Endothelial cell of umbilical vein (primary cell): ENCODE results near the gene TNS1. TPM values are rescaled to one million over a fixed set of nuclear protein-coding genes. Genes with fewer than 3 reads are reported as not detected.

Source experiments
- BruUV-seq: library from RNA; stranded (reverse); fragments of 400-500 nt; replicated peaks from 2 replicates; lab custom pipeline; 2021; lab: Mats Ljungman, UMichigan
- CTCF ChIA-PET: fragments of 300-600, 350-600 bp; sonication (Branson Sonifier 250); formaldehyde crosslinking; loops from one replicate; lab custom pipeline; 2021; ENCODE audit warnings: antibody characterized with exemption, inconsistent platforms; lab: Charles Lee
- POLR2A ChIA-PET: fragments of 300-600, 350-600 bp; sonication (Branson Sonifier 250); formaldehyde crosslinking; loops from one replicate; lab custom pipeline; 2021; ENCODE audit warnings: antibody characterized with exemption, inconsistent platforms; lab: Charles Lee
- DNase-seq: peaks from one replicate; pipeline ENCODE4 v3.0.0-alpha.2; 2011; ENCODE audit warnings: low read depth, low spot score
- FAIRE-seq: peaks from 2 replicates; lab custom pipeline; 2011; peaks lifted over from hg19 to GRCh38; lab: Jason Lieb, UNC
- H2AFZ ChIP-seq: 2 replicates; pipeline ENCODE4 v1.6.0; 2012; ENCODE audit warnings: low read depth, low read length, control low read depth, inconsistent platforms
- H3K27ac ChIP-seq: 2 replicates; pipeline ENCODE4 v1.5.1; 2011; ENCODE audit warnings: low read depth, mild to moderate bottlenecking, control low read depth, low read length, moderate library complexity; ENCODE audit not compliant: insufficient read depth
- H3K27me3 ChIP-seq, 2 experiments: 2 replicates each; pipeline versions ENCODE4 v1.6.0 to v1.6.1; 2011; ENCODE audit warnings: low read length in 2 of 2, mixed read lengths in 1 of 2; ENCODE audit not compliant: control insufficient read depth in 2 of 2, insufficient read depth in 2 of 2
- H3K36me3 ChIP-seq, 2 experiments: 2 replicates in 1 of 2; 3 replicates in 1 of 2; pipeline ENCODE4 v1.5.1; 2011; ENCODE audit warnings: low read length in 2 of 2, mild to moderate bottlenecking in 1 of 2, moderate library complexity in 1 of 2; ENCODE audit not compliant: control insufficient read depth in 2 of 2, insufficient read depth in 2 of 2; ENCODE audit errors: extremely low read depth in 1 of 2
- H3K4me1 ChIP-seq: 3 replicates; pipeline ENCODE4 v1.5.1; 2011; ENCODE audit warnings: mild to moderate bottlenecking, low read length; ENCODE audit not compliant: control insufficient read depth, insufficient read depth; ENCODE audit errors: extremely low read depth
- H3K4me2 ChIP-seq: 2 replicates; pipeline ENCODE4 v1.6.1; 2011; ENCODE audit warnings: low read length, control low read depth, mixed read lengths; ENCODE audit not compliant: insufficient read depth
- H3K4me3 ChIP-seq, 3 experiments: fragments of 200-600 bp in 1 of 3; sonication (generic), shearing (Covaris generic) in 1 of 3; replicated peaks in 1 of 3; 2 replicates each; pipeline ENCODE4 v1.5.1; 2011 to 2016; ENCODE audit warnings: control low read depth in 3 of 3, low read length in 3 of 3, mild to moderate bottlenecking in 2 of 3, inconsistent platforms in 1 of 3, low read depth in 1 of 3, moderate library complexity in 1 of 3; ENCODE audit not compliant: insufficient read depth in 1 of 3
- H3K79me2 ChIP-seq: 2 replicates; pipeline ENCODE4 v1.6.0; 2012; ENCODE audit warnings: low read length, inconsistent platforms; ENCODE audit not compliant: control insufficient read depth, insufficient read depth
- H3K9ac ChIP-seq: replicated peaks from 2 replicates; pipeline ENCODE3; 2011; ENCODE audit warnings: low read length, control low read depth; ENCODE audit not compliant: insufficient read depth; ENCODE audit errors: extremely low read depth
- H3K9me1 ChIP-seq: replicated peaks from 3 replicates; pipeline ENCODE4 v1.6.0; 2011; ENCODE audit warnings: mild to moderate bottlenecking, low read length; ENCODE audit not compliant: control insufficient read depth, insufficient read depth; ENCODE audit errors: extremely low read depth
- H3K9me3 ChIP-seq: replicated peaks from 2 replicates; pipeline ENCODE4 v1.5.1; 2012; ENCODE audit warnings: low read length, inconsistent platforms; ENCODE audit not compliant: control insufficient read depth, insufficient read depth
- H4K20me1 ChIP-seq: replicated peaks from 2 replicates; pipeline ENCODE3; 2011; ENCODE audit warnings: mild to moderate bottlenecking, low read length; ENCODE audit not compliant: control insufficient read depth, insufficient read depth; ENCODE audit errors: extremely low read depth
- CTCF ChIP-seq, 2 donors: IDR thresholded peaks; 1 replicate in 1 of 2; 2 replicates in 1 of 2; pipeline ENCODE4 v1.5.1; 2011; ENCODE audit warnings: low read length in 2 of 2, mild to moderate bottlenecking in 2 of 2, moderate library complexity in 2 of 2, control low read depth in 1 of 2, inconsistent platforms in 1 of 2, low read depth in 1 of 2; ENCODE audit not compliant: insufficient read depth in 1 of 2; ENCODE audit errors: extremely low read depth in 1 of 2
- EZH2 ChIP-seq: IDR thresholded peaks from 2 replicates; pipeline ENCODE4 v1.6.1; 2012; ENCODE audit warnings: borderline replicate concordance, low read depth, mild to moderate bottlenecking, moderate library complexity, low read length, inconsistent platforms; ENCODE audit not compliant: severe bottlenecking
- FOS ChIP-seq: IDR thresholded peaks from 2 replicates; pipeline ENCODE4 v1.6.1; 2011; ENCODE audit warnings: mild to moderate bottlenecking, low read length, moderate library complexity, borderline replicate concordance; ENCODE audit not compliant: insufficient read depth
- GATA2 ChIP-seq: IDR thresholded peaks from 2 replicates; pipeline ENCODE4 v1.7.0; 2011; ENCODE audit warnings: low read depth, mild to moderate bottlenecking, moderate library complexity, mixed read lengths, low read length; ENCODE audit not compliant: insufficient read length, insufficient read depth
- JUN ChIP-seq: IDR thresholded peaks from 2 replicates; pipeline ENCODE4 v1.6.1; 2011; ENCODE audit warnings: borderline replicate concordance, low read depth; ENCODE audit not compliant: insufficient read length, insufficient read depth
- MAX ChIP-seq: IDR thresholded peaks from 2 replicates; pipeline ENCODE4 v1.6.1; 2011; ENCODE audit not compliant: insufficient read depth, insufficient read length
- MYC ChIP-seq: IDR thresholded peaks from one replicate; pipeline ENCODE4 v1.6.1; 2011; ENCODE audit warnings: mild to moderate bottlenecking, low read depth, low read length
- POLR2A ChIP-seq: IDR thresholded peaks from 2 replicates; pipeline ENCODE4 v1.6.1; 2012; ENCODE audit warnings: low read depth, mild to moderate bottlenecking, control low read depth, low read length
- POLR2AphosphoS5 ChIP-seq: IDR thresholded peaks from 2 replicates; pipeline ENCODE4 v1.6.1; 2012; ENCODE audit warnings: low read depth, mild to moderate bottlenecking, control low read depth, low read length, moderate library complexity; ENCODE audit not compliant: insufficient read depth
- dilution Hi-C: fragments of 300-500 bp; cut with MboI; formaldehyde crosslinking; loops from one replicate; pipeline ENCODE4 v1.15.0; 2019; ENCODE audit warnings: low sequenced_read_pairs; ENCODE audit not compliant: extremely low pct_ligation_motif_present
- intact Hi-C: fragments of 100-400 bp; cut with micrococcal nuclease; formaldehyde crosslinking; loops from one replicate; pipeline ENCODE4 v1.10.0; 2022
- polyA plus RNA-seq, 4 experiments: library from polyadenylated mRNA; depleted of rRNA in 3 of 4; stranded (reverse) in 3 of 4; unstranded in 1 of 4; fragments of >200 nt; gene quantifications; 2 replicates each; pipeline versions ENCODE4 v1.2.1 to v1.2.3, GENCODE V29; 2011 to 2012; ENCODE audit warnings: missing spikeins in 1 of 4
- total RNA-seq: library from RNA; stranded (reverse); gene quantifications from 2 replicates; pipeline ENCODE4 v1.2.3, GENCODE V29; 2021

TNS1 gene
- total and polyA plus RNA-seq, 2 donors (not counting 3 experiments of a cell fraction or from before 2014, with no cell fraction given) = 11.0 to 52.1 TPM

GRCh38 chr2:218010984-218011652, 8.3 kb upstream of the TNS1 start:
- Histone ChIP-seq H3K4me2 (no peak overlapping the region), H3K9ac (no peak overlapping the region), H3K4me3 (no peak overlapping the region), H3K79me2 (no peaks in the 10 kb centered on the region), H4K20me1 (no peaks in the 10 kb centered on the region), H2AFZ (no peak overlapping the region), H3K9me1 (no peaks in the 10 kb centered on the region), H3K27ac (no peak overlapping the region), H3K9me3 (no peaks in the 10 kb centered on the region), H3K36me3 (no peaks in the 10 kb centered on the region), H3K4me1 (peaks cover 22% of the 10 kb centered on the region), H3K27me3 (peaks cover 0 to 6% of the 10 kb centered on the region in 2 experiments)
- intact Hi-C loops = loop anchor here (1.0 kb wide), 1 partner anchor 18 kb away; no protein-coding TSS in a partner anchor
- FAIRE-seq (no peak), DNase-seq (no peak)
- no peak for TF ChIP-seq MAX
- no peak for TF ChIP-seq CTCF (IDR thresholded peaks at IDR 0.05; ENCODE audit: extremely low read depth in 1 of 2, insufficient read depth in 1 of 2, low read depth in 1 of 2, low read length in 2 of 2)
- TF ChIP-seq GATA2 = no peak
- no peak for TF ChIP-seq POLR2AphosphoS5
- no peak for TF ChIP-seq POLR2A
- TF ChIP-seq MYC = no peak
- TF ChIP-seq JUN = no peak
- no peak for TF ChIP-seq EZH2
- no peak for TF ChIP-seq FOS
- CTCF ChIA-PET = interaction anchor here (1.3 to 2.4 kb wide), 2 partner anchors 17 to 222 kb away, joined by 3 to 12 read pairs; no protein-coding TSS in a partner anchor
- no TSS peak for BruUV-seq
- dilution Hi-C loops = no loop called here
- POLR2A ChIA-PET = no interaction called here
